Stomach (tissue), 9 donors: Measurements from ENCODE around the gene IQSEC1. TPM values are rescaled to one million over a fixed set of nuclear protein-coding genes. Genes with fewer than 3 reads are reported as not detected.

Experiments used
- DNase-seq, 2 donors: peaks; one replicate each; pipeline versions ENCODE4 v3.0.0 to v3.0.0-alpha.2; 2013 to 2019
- H3K27ac ChIP-seq, 5 donors: fragments of 200-600 bp in 4 of 5; sonication (generic) in 4 of 5; one replicate each; pipeline ENCODE4 v1.5.1; 2013 to 2019; ENCODE audit warnings: mild to moderate bottlenecking in 1 of 5, moderate library complexity in 1 of 5
- H3K27me3 ChIP-seq, 3 donors: fragments of 200-600 bp; sonication (generic); one replicate each; pipeline ENCODE4 v1.5.1; 2017 to 2019; ENCODE audit warnings: mixed run types in 1 of 3
- H3K36me3 ChIP-seq, 4 donors: fragments of 200-600 bp; sonication (generic); 1 replicate in 3 of 4; 2 replicates in 1 of 4; pipeline ENCODE4 v1.5.1; 2016 to 2019
- H3K4me1 ChIP-seq, 4 donors: fragments of 200-600 bp; sonication (generic); one replicate each; pipeline ENCODE4 v1.5.1; 2016 to 2019
- H3K4me3 ChIP-seq, 4 donors: fragments of 200-600 bp; sonication (generic) in 3 of 4; one replicate each; pipeline ENCODE4 v1.5.1; 2016 to 2019; ENCODE audit warnings: mild to moderate bottlenecking in 1 of 4
- H3K9me3 ChIP-seq, 4 donors: fragments of 200-600 bp; sonication (generic); one replicate each; pipeline ENCODE4 v1.5.1; 2016 to 2019
- EP300 ChIP-seq: sonication (generic); formaldehyde crosslinking; IDR thresholded peaks from one replicate; pipeline ENCODE4 v1.6.1; 2017; ENCODE audit warnings: antibody characterized with exemption
- POLR2A ChIP-seq, 4 donors: fragments of 450-650 bp; IDR thresholded peaks; one replicate each; pipeline ENCODE4 v1.6.1; 2016; ENCODE audit warnings: antibody characterized with exemption in 4 of 4, control low read depth in 2 of 4, mild to moderate bottlenecking in 1 of 4, moderate library complexity in 1 of 4
- POLR2AphosphoS5 ChIP-seq, 3 donors: sonication (generic); formaldehyde crosslinking; IDR thresholded peaks; one replicate each; pipeline ENCODE4 v1.6.1; 2016; ENCODE audit warnings: antibody characterized with exemption in 3 of 3
- WGBS, 5 donors: extraction: QIAGEN DNeasy Blood & Tissue Kit in 3 of 5; methylation state at CpG; one replicate each; pipeline versions ENCODE4 v1.1.5 to v1.1.7; 2013 to 2018; 5-methylcytosine and 5-hydroxymethylcytosine counted together
- intact Hi-C: fragments of 100-400 bp; cut with DNase I; formaldehyde crosslinking; loops from one replicate; pipeline ENCODE4 v1.15.1; 2023; ENCODE audit warnings: low total_unique reads
- polyA plus RNA-seq, 3 donors: library from polyadenylated mRNA; stranded (reverse); fragments of 200-250 nt; gene quantifications; one replicate each; pipeline ENCODE4 v1.2.3, GENCODE V29; 2013
- total RNA-seq, 5 donors: library from RNA; depleted of rRNA; stranded (reverse); fragments of >200 nt; gene quantifications; one replicate each; pipeline versions ENCODE4 v1.1.0 to v1.2.3, GENCODE V29; 2014 to 2016
- TF ChIP-seq, protein P1 (sequence below), 7 experiments: fragments of 450-650 bp in 4 of 7; fragments of 200-600 bp in 3 of 7; sonication (generic) in 3 of 7; IDR thresholded peaks; one replicate each; pipeline ENCODE4 v1.5.1; 2016 to 2019; ENCODE audit warnings: antibody characterized with exemption in 7 of 7, control low read depth in 2 of 7, mild to moderate bottlenecking in 1 of 7
- donor health status: healthy with polysubstance abuse.
- donor health status: Bipolar disorder and iron deficiency.
- donor health status: healthy.

The IQSEC1 gene
- total and polyA plus RNA-seq, 8 donors = 6.7 to 46.9 (median 20.8) TPM

DNA sequence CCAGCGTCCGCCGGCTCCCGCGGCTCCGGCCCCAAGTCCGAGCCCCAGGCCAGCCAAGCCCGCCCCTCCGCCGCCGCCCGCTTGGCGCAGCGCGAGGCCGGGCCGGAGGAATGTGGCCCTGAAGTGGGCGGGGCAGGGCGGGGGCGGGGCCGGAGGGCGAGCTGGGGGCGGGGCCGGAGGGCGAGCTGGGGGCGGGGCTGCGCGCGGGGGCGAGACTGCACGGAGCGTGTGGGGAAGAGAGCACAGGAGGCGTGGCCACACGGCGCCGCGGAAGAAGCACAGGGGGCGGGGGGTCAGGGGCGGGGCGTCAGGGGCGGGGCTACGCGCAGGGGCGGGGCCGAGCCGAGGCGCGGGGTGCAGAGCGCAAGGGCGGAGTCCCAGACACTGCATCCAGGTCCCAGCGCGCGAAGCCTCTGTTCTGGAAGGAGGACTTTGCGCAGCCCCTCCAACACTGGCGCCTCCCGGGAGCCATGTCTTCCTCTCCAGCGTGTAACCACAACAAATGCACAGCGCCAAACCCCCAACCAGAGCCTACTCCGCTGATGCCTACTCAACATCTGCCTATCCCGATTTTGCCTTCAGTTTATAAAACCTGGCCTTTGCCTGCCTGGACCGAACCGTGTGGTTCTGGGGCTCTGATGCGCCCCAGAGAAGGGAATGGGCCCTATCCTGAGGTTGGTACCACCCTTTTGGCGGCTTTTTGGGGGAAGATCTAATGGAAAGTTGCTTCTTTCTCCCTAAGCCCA, 105.5 kb downstream of the IQSEC1 start:
- 2 to 9% (median 4%) methylated on average over 14 to 64 of the region's 64 CpGs for whole genome bisulfite sequencing, 5 donors
- Histone ChIP-seq H3K9me3 (no peaks in the 10 kb centered on the region), H3K27ac (peak overlapping the region; percentile 71 to 89 (median 82)), H3K4me3 (peak overlapping the region; percentile 60 to 92 (median 88)), H3K36me3 (no peaks in the 10 kb centered on the region), H3K27me3 (no peaks in the 10 kb centered on the region), H3K4me1 (peaks cover 35 to 68% (median 60%) of the 10 kb centered on the region in 4 donors)
- intact Hi-C loops = no loop called here
- TF ChIP-seq POLR2A (IDR thresholded peaks at IDR 0.05) (no peak), POLR2AphosphoS5 (IDR thresholded peaks at IDR 0.05) (peak; percentile 16 to 30 (median 26)), EP300 (no peak)
- peak; percentile 92 to 97 for DNase-seq

DNA sequence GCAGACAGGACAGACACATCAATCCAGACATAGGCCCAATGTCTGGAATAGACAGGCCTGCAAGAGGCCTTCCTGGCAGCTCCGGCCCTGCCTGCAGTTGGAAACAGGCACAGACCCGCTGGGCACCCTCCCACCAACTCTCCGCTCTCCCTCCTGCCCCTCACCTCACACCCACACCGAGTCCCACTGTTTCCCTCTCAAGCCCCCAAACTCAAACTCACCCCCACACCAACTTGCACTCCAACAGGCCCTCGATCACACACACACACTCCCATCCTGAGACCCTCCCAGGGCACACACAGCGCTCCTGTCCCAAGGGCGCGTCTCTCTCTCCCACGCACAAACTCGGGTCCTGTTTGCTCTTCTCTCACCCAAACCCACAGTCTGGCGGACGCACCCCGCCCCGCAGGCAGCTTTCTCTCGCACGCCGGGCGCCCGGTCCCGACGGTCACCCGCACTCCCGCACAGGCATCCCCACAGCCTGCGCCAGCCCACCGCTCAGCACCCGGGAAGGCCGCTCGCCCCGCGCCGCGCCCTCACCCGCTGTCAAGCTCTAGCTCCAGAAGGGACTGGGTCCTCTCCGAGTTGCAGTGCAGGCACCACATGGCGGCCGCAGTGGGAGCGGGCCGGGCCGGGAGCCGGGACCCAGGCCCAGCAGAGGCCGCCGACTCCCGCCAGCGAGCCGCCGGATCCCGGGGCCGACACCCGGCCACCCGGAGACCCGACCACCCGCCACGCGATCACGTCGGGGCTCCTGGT, 106.2 kb downstream of the IQSEC1 start:
- WGBS, 5 donors = 3 to 12% (median 6%) methylated on average over 22 to 56 of the region's 56 CpGs
- Histone ChIP-seq H3K9me3 (no peaks in the 10 kb centered on the region), H3K27me3 (no peaks in the 10 kb centered on the region), H3K27ac (peak overlapping the region; percentile 71 to 89 (median 82)), H3K4me3 (peak overlapping the region; percentile 60 to 92 (median 88)), H3K36me3 (no peaks in the 10 kb centered on the region), H3K4me1 (peaks cover 42 to 76% (median 68%) of the 10 kb centered on the region in 4 donors)
- DNase-seq = peak in 1 of 2 donors; percentile 51
- TF ChIP-seq EP300 = no peak
- TF ChIP-seq POLR2AphosphoS5 (IDR thresholded peaks at IDR 0.05) = no peak
- TF ChIP-seq, protein P1, sequence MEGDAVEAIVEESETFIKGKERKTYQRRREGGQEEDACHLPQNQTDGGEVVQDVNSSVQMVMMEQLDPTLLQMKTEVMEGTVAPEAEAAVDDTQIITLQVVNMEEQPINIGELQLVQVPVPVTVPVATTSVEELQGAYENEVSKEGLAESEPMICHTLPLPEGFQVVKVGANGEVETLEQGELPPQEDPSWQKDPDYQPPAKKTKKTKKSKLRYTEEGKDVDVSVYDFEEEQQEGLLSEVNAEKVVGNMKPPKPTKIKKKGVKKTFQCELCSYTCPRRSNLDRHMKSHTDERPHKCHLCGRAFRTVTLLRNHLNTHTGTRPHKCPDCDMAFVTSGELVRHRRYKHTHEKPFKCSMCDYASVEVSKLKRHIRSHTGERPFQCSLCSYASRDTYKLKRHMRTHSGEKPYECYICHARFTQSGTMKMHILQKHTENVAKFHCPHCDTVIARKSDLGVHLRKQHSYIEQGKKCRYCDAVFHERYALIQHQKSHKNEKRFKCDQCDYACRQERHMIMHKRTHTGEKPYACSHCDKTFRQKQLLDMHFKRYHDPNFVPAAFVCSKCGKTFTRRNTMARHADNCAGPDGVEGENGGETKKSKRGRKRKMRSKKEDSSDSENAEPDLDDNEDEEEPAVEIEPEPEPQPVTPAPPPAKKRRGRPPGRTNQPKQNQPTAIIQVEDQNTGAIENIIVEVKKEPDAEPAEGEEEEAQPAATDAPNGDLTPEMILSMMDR (IDR thresholded peaks at IDR 0.05) = no peak
- no peak for TF ChIP-seq POLR2A (IDR thresholded peaks at IDR 0.05)
- intact Hi-C loops = no loop called here

DNA sequence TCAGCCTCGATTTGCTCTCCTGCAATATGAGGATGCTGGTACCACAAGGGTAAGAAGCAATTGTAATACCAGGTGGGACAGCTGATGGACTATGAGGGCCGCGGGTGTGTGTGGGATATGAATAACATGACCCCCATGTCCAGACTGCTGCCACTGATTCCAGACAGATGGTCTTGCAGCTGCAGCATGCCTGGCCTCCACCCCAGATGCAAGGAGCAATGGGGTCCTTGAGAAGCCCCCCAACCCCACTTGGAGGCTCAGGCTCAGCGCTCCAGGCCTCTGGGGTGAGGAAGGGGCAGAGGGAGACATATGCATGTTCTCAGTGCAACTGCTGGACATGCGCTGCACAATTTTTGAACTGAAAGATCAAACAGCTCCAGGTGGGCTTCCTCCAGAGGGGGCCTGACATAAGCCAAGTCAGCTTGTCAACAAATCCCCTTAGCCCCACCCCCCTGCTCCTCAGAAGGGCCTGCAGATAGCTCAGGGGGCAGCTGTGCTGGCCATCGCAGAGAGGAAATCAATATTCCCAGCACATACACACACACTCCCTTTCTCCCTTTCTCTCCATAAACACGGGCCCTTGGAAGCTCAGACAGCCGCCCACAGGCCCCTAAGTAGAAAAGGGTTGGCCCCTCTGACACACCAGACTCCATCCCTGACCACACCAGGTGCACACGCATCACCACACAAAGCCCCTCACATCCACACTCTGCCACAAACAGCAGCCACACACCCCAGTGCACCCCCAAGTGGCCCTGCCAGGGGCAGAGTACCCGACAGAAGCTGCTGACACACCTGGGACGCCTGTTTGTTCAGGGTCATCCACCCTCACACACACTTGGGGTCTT, 107.0 kb downstream of the IQSEC1 start:
- TF ChIP-seq, protein P1 (IDR thresholded peaks at IDR 0.05) = no peak
- TF ChIP-seq EP300 = no peak
- TF ChIP-seq POLR2AphosphoS5 (IDR thresholded peaks at IDR 0.05) = no peak
- no peak for TF ChIP-seq POLR2A (IDR thresholded peaks at IDR 0.05)
- Histone ChIP-seq H3K9me3 (no peaks in the 10 kb centered on the region), H3K36me3 (no peaks in the 10 kb centered on the region), H3K4me3 (peak overlapping the region; percentile 60 to 92 (median 88)), H3K27ac (peak overlapping the region in 4 of 5 donors; percentile 73 to 89 (median 86)), H3K4me1 (peaks cover 44 to 84% (median 76%) of the 10 kb centered on the region in 4 donors), H3K27me3 (no peaks in the 10 kb centered on the region)
- intact Hi-C loops = no loop called here
- DNase-seq = no peak
- WGBS, 5 donors = 49 to 60% (median 52%) methylated on average over 10 to 11 of the region's 11 CpGs

DNA sequence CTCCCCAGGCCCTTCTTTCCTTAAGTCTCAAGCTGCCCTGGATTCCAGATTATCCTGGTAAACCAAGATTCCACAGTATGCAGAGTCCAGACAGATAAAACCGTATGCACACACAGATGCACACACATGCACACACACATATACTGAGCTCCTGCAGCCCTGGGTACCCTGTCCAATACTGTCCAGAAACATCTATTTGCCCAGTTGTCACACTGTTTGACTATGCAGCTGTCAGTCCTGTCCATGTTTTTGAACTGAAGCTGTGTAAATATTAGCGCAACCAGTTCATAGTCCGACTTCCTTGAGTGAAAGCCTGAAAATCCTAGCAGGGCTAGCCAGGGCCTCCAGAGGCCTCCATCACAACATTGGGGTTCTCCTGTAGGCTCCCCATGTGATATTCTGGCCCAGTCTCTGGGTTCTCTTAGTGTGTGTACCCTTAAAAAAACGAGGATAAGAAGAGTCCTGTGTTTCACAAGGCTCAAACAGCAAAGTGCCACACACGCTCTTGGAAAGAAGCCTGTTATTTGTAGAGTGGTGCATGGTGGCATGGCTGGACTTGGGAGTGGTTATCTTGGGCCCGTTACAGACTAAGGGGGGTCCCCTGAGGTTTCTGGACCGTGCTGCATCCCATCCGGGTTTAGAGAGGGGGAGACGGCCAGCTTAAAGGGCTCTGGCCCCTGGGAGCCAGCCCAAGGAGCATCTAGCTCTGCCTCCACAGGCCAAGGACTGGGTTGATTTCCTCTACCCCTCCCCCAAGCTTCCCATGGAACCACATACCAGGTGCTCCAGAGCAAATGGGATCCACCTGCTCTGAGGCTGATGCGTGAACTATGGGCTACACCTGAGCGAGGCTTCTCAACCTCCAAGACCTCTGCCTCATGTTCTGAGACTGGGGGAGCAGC, 108.3 kb downstream of the IQSEC1 start:
- TF ChIP-seq EP300 (no peak), POLR2AphosphoS5 (IDR thresholded peaks at IDR 0.05) (no peak), POLR2A (IDR thresholded peaks at IDR 0.05) (no peak)
- TF ChIP-seq, protein P1 (IDR thresholded peaks at IDR 0.05) = no peak
- peak overlapping the region; percentile 49 to 74 (median 69) for H3K27ac ChIP-seq
- intact Hi-C loops = no loop called here
- H3K9me3 ChIP-seq = no peaks in the 10 kb centered on the region
- peaks cover 56 to 94% (median 87%) of the 10 kb centered on the region in 4 donors for H3K4me1 ChIP-seq
- 35 to 59% (median 43%) methylated on average over 10 to 11 of the region's 11 CpGs for WGBS, 5 donors
- no peak overlapping the region for H3K4me3 ChIP-seq
- H3K27me3 ChIP-seq = no peaks in the 10 kb centered on the region
- H3K36me3 ChIP-seq = no peaks in the 10 kb centered on the region
- peak in 1 of 2 donors; percentile 80 for DNase-seq
